Activated B cell treated with CpG ODN at 0.5 μM for 24 hours (primary cell): ENCODE measurements around the gene WWOX. TPM values are rescaled to one million over a fixed set of nuclear protein-coding genes. Genes with fewer than 3 reads are reported as not detected.

Experiments used
- ATAC-seq: fragments of 200-7000 bp; cut with Tn5 transposase; one replicate; pipeline ENCODE4 v1.10.0; 2021; ENCODE audit warnings: low read depth, mild to moderate bottlenecking, moderate library complexity
- CTCF ChIA-PET: fragments of 350-600 bp; sonication (Branson Sonifier 250); formaldehyde crosslinking; loops from one replicate; lab custom pipeline; 2021; ENCODE audit warnings: antibody characterized with exemption; lab: Charles Lee
- POLR2A ChIA-PET: fragments of 350-600 bp; sonication (Branson Sonifier 250); formaldehyde crosslinking; loops from one replicate; lab custom pipeline; 2021; ENCODE audit warnings: antibody characterized with exemption; lab: Charles Lee
- DNase-seq: peaks from one replicate; pipeline ENCODE4 v3.0.0; 2022
- H3K27ac Mint-ChIP-seq: one replicate; pipeline ENCODE4 v1.8.0; 2020; ENCODE audit warnings: mixed read lengths
- H3K27me3 Mint-ChIP-seq: one replicate; pipeline ENCODE4 v1.8.0; 2021; ENCODE audit warnings: mixed read lengths
- H3K36me3 Mint-ChIP-seq: one replicate; pipeline ENCODE4 v1.8.0; 2021; ENCODE audit warnings: low read depth, mixed read lengths
- H3K4me1 Mint-ChIP-seq: one replicate; pipeline ENCODE4 v1.8.0; 2021; ENCODE audit warnings: mixed read lengths
- H3K4me3 Mint-ChIP-seq: one replicate; pipeline ENCODE4 v1.8.0; 2020; ENCODE audit warnings: mild to moderate bottlenecking, mixed read lengths
- H3K9me3 Mint-ChIP-seq: one replicate; pipeline ENCODE4 v1.8.0; 2020; ENCODE audit warnings: mixed read lengths
- CTCF ChIP-seq: fragments of 200-600 bp; IDR thresholded peaks from one replicate; pipeline ENCODE4 v1.8.0; 2022; ENCODE audit warnings: antibody characterized with exemption, mild to moderate bottlenecking
- intact Hi-C: fragments of 100-400 bp; cut with micrococcal nuclease; formaldehyde crosslinking; loops from one replicate; pipeline ENCODE4 v1.15.1; 2024
- total RNA-seq: library from RNA; stranded (reverse); gene quantifications from 2 replicates; pipeline ENCODE4 v1.2.3, GENCODE V29; 2022

The WWOX gene
- total RNA-seq, 1 donor from 2014 or later: 22.6 TPM

GRCh38 chr16:78281115-78281514, 181.7 kb downstream of the WWOX start:
- H3K4me1 Mint-ChIP-seq: no peaks in the 10 kb centered on the region
- H3K4me3 Mint-ChIP-seq: no peak overlapping the region
- no peak overlapping the region for H3K27ac Mint-ChIP-seq
- DNase-seq (no peak), ATAC-seq (no peak)
- no peaks in the 10 kb centered on the region for H3K36me3 Mint-ChIP-seq
- H3K9me3 Mint-ChIP-seq: no peaks in the 10 kb centered on the region
- POLR2A ChIA-PET: no interaction called here
- no peaks in the 10 kb centered on the region for H3K27me3 Mint-ChIP-seq
- intact Hi-C loops: no loop called here
- no peak for TF ChIP-seq CTCF
- CTCF ChIA-PET: no interaction called here

- H3K27me3 Mint-ChIP-seq: no peaks in the 10 kb centered on the region
- ChIA-PET POLR2A (no interaction called here), CTCF (no interaction called here)
- H3K4me1 Mint-ChIP-seq: no peaks in the 10 kb centered on the region
- H3K4me3 Mint-ChIP-seq: no peak overlapping the region
- no peaks in the 10 kb centered on the region for H3K36me3 Mint-ChIP-seq
- TF ChIP-seq CTCF: no peak
- no peaks in the 10 kb centered on the region for H3K9me3 Mint-ChIP-seq
- no peak for ATAC-seq
- DNase-seq: no peak
- intact Hi-C loops: no loop called here
- H3K27ac Mint-ChIP-seq: no peak overlapping the region
Measured at GRCh38 chr16:78283548-78284251, 184.2 kb downstream of the WWOX start.

GRCh38 chr16:78284326-78284725, 184.9 kb downstream of the WWOX start:
- no peak overlapping the region for H3K4me3 Mint-ChIP-seq
- no peak for DNase-seq
- CTCF ChIA-PET: no interaction called here
- no peaks in the 10 kb centered on the region for H3K4me1 Mint-ChIP-seq
- POLR2A ChIA-PET: no interaction called here
- ATAC-seq: no peak
- TF ChIP-seq CTCF: no peak
- no peaks in the 10 kb centered on the region for H3K36me3 Mint-ChIP-seq
- H3K9me3 Mint-ChIP-seq: no peaks in the 10 kb centered on the region
- H3K27ac Mint-ChIP-seq: no peak overlapping the region
- intact Hi-C loops: no loop called here
- no peaks in the 10 kb centered on the region for H3K27me3 Mint-ChIP-seq

GRCh38 chr16:78284957-78285434, 185.5 kb downstream of the WWOX start:
- H3K4me3 Mint-ChIP-seq: no peak overlapping the region
- no peak overlapping the region for H3K27ac Mint-ChIP-seq
- intact Hi-C loops: no loop called here
- H3K4me1 Mint-ChIP-seq: no peaks in the 10 kb centered on the region
- ChIA-PET CTCF (no interaction called here), POLR2A (no interaction called here)
- no peak for TF ChIP-seq CTCF
- no peaks in the 10 kb centered on the region for H3K27me3 Mint-ChIP-seq
- no peak for DNase-seq
- H3K36me3 Mint-ChIP-seq: no peaks in the 10 kb centered on the region
- ATAC-seq: no peak
- H3K9me3 Mint-ChIP-seq: no peaks in the 10 kb centered on the region

- H3K9me3 Mint-ChIP-seq: no peaks in the 10 kb centered on the region
- DNase-seq (no peak), ATAC-seq (no peak)
- H3K36me3 Mint-ChIP-seq: no peaks in the 10 kb centered on the region
- POLR2A ChIA-PET: no interaction called here
- H3K27ac Mint-ChIP-seq: no peak overlapping the region
- no peaks in the 10 kb centered on the region for H3K4me1 Mint-ChIP-seq
- no peaks in the 10 kb centered on the region for H3K27me3 Mint-ChIP-seq
- CTCF ChIA-PET: no interaction called here
- intact Hi-C loops: no loop called here
- no peak overlapping the region for H3K4me3 Mint-ChIP-seq
- no peak for TF ChIP-seq CTCF
Measured at GRCh38 chr16:78285437-78285922, 186.0 kb downstream of the WWOX start.
